ENCODE data around the gene CAV1.

Gene CAV1

DNA sequence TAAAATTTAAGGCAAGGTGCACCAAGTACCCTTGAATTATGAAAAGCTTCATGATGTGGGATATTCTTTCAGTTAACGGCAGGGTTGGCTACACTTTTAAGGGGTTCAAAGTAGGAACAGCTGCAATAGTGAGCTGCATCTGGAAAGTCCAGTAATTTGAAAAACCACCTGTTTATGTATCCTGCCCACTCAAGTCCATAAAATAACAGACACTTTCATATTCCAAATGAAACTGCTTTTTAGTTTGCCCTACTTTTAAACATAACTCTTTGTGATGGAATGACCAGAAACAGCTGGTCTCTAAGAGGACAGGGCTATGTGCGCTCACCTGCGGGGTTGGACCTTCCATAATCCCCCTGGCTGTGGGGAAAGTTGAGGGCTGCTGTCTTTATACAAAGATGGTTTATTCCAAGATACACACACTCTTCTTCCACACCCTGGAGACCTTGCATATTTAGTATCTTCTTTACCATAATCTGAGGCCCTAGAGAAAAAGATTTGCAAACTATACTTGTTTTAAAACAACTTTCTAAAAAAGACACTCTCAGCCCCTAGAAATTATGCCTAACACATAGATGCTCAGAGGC, 7.4 kb downstream of the CAV1 start:
- DNase-seq = no peak

DNA sequence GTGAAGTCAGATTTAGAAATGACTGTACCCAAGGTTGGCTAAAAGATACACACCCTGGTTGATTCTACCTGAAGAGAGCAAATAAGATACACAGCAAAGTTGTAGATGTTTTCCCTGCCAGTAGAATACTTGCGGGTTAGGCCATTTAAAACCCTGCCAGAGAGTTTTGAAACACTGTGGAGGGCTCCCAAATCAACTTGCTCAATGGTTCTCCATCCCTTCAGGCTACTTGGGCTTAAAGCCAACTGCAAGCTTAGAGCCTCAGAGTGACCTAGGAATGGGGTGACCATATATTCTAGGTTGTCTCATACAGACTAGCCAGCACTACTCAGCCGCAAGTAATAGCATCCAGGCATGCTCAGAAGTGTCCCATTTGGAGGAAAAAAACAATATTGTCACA, 10.0 kb downstream of the CAV1 start:
- no peak for DNase-seq

DNA sequence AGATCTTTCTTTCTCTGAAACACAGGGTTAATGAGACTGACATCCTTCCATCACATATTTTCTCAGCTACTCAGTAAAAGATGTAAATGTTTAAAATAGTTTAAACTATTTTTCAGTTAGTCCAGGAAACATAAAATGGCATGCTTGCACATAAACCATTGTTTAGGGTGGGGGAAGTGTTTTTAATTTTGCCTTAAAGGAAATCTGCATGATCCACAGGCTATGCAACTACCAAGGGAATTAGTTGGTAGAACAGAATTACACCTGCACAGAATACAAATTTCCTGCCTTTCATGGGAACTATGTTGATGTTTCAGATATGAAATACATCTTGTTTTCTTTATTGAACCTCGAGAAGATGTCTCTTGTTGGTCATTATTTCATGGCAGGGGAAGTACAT, 10.6 kb downstream of the CAV1 start:
- no peak for DNase-seq

DNA sequence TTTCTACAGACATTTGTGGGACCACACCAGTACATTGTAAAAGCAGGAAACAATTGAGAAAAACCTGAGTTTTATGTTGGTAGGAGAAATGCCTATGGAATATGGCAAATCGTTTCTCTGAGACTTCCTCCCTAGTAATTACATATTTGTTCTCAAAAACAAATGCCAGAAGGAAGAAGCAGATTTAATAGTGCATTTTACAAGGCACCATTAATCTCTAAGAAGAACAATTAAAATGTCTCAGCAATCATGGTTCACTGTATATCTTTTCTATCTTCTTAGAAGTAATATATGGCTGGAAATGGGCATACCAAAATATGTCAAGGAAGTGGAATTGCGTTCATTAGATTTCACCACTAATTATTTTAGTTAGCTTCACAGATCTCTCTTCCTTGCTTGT, 13.3 kb downstream of the CAV1 start:
- no peak for DNase-seq

DNA sequence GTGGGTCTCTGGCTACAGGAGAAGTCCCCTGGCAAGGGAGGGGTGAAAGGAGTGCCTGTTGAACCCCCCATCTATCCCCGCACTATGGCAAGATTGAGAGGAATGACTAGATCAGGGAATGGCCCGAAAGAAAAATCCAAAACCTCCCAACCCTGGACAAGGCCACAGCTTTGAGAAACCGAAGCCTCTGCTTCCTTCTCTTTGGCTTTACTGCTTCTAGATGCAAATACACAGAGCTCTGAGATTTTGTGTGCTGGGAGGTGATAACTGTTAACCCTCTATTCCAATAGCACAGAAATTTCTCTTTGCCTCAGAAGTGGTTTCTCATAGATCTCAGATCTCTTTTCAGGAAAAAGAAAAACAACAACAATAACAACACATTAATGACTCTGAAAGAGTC, 15.0 kb downstream of the CAV1 start:
- no peak for DNase-seq

DNA sequence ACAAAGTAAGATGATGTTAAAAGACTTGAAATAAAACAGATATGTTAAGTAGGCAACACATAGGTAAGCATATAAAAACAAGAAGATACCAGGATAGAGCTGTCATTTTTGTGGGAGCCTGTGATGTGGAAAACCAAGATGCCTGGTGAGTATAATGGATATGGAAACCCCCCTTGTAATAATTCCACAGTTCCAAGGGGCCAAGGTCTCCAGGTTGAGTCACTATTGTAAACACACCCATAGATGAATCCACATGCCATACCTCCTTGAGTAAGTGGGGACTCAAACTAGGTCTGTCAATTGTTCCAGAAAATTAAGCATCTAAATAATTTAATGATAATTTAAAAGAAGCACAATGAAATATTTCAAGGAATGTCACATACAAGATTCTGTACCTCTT, 15.9 kb downstream of the CAV1 start:
- no peak for DNase-seq

DNA sequence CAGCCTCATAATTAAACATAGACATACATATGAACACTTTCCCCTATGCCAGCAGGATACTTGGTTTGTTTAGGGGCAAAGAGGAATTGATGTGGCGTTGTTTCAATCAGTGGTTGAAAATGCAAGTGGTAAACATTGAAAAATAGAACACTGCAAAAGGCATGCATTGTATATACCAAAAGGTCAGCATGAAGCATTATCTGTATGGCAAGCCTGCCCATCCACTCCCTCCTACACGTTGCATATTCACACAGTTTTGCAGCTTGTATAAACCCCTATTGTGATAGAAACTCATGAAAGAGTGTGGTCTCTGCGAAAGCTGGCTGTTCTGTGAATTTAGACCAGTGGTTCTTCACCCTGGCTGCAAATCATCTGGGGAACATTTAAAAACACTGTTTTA, 17.1 kb downstream of the CAV1 start:
- no peak for DNase-seq

DNA sequence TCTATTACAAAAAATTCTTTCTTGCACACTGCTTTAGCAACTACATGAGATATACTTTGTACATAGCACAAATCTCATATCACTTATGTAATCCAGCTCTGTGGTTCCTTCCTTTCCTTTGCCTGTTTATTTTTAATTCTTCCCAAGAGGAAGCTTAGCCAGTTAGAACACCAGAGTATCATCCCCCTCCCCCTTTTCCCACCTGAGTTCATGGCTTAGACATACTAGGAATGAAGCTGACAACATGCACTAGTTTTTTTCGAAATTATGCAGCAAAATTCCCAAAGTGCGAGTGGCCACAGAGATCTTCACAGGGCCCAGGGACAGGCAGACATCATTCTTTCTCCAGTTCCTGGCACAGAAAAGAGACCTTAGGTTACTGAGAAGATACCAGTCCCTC, 17.8 kb downstream of the CAV1 start:
- no peak for DNase-seq

DNA sequence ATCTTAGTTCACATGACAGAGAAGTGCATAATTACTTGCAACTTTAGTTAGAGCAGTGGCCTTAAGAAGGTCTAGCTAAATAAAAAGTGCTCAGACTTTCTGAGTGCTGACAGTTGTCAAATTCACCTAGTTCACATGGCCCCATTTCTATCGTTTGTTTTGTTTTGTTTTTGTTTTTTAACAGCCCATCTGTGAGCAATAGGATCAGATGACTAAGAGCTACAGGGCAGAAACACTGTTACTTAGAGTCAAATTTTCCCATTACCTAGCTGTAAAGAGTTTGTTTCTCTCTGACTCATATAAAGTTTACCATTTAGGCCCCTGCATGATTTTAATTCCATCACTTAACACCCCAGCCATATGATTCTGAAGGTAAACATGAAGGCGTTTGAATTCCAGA, 18.8 kb downstream of the CAV1 start:
- DNase-seq = no peak

DNA sequence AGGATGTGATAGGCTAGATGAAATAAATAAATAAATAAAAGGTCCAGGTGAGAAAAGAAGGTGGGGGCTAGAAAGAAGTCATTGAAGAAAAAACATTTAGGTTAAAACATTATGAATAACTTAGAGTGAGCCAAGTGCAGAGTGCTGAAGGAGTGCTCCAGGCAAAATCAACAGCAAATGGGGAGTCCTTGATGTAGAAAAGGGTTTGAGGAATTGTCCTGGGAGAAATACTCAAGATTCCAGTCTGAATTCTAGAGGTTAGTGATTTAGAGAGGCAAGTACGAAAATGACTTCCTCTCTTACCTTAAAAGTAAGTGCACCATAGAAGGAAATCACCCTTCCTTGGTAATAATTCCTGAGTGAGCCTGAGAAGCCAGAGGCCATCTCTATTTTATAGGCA, 19.7 kb downstream of the CAV1 start:
- no peak for DNase-seq

DNA sequence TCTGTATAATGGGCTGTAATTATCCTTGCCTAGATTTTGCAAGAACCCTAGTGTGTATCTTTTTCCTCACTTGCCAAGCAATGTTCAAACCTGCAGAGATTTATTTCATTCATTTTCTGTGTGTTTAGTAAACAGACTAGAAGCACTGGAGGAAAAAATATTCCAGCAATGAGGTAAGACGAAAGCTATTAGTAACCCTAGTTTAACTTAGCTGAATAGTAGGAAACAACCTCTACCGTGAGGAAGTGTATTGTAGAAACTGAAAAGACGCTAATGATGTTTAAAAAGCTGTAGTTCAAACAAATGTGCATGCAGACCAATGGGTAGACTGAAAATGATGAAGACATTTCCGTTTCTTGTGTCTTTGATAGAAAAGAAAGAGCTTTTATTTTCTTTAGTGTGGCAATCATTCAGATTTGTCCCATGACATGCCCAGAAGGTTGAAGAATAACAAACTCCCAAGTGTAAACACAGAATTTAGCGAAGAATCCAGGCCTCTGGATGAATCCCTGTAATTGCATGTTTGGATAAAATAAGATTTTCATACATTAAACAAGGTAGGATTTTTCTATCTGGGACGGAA, 20.7 kb downstream of the CAV1 start:
- no peak for DNase-seq

DNA sequence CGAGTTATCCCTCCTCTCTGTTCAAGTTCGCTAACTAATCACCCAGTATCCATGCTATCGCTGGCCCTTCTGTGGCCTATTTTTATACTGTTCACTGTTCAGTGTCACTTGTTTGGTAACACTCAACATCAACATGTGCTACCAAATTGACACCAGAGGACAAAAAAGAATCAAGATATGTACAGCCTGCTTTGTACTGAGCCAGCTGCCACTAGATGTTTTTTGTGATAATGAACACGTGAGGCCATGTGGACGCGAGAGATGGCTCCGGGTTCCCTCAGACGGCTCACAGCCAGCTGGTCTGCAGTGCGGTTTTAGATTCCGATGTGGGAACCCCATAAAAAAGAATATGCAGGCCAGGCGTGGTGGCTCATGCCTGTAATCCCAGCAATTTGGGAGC, 21.2 kb downstream of the CAV1 start:
- DNase-seq = no peak

DNA sequence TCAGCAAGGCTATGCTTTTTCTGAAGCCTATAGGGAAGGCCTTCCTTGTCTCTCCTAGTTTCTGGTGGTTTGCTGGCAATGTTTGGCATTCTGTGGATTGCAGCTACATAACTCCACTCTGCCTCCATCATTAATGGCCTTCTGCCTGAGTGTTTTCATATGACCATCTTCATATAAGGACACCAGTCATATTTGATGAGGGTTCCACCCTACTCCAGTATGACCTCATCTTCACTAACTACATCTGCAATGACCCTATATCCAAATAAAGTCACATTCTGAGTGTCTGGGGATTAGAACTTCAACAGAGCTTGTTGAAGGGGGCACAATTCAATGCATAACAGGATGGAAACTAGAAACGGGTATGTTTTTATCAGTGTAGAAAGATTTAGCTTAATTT, 22.1 kb downstream of the CAV1 start:
- DNase-seq = no peak

DNA sequence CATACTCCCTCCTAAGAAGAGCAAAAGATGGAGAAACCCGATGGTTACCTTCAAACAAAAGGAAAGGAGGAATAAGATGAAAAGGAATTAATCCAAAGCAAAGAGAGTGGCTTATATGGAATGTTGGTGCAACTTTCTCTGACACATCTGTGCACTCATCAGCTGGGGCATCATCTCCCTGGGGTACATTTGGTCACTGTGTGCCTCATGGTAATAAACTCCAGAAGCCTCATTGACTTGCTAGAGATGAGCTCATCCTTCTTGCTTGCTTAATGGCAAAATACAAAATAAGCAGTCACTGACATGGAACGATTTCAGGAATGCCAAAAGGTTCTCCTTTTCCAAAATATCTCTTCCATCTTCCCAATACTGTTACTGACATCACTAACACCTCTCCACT, 22.5 kb downstream of the CAV1 start:
- no peak for DNase-seq

DNA sequence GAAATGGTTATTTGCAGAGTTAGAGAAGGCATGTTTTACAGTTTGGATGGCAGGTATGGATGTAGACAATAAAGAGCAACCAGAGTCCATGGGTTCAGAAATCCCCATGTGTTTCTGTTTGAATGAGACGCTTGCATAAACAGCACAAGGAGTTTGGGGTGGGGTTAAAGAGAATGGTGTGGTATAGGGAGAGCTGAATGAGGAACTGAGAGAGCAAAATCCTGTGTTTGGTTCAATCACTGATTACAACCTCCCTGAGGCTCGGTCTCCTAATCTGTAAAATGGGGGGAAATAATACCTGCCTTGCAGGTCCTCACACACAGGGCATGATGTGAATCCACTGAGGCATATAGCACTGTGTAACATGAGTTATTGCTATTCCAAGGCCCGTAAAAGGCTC, 23.7 kb downstream of the CAV1 start:
- no peak for DNase-seq

DNA sequence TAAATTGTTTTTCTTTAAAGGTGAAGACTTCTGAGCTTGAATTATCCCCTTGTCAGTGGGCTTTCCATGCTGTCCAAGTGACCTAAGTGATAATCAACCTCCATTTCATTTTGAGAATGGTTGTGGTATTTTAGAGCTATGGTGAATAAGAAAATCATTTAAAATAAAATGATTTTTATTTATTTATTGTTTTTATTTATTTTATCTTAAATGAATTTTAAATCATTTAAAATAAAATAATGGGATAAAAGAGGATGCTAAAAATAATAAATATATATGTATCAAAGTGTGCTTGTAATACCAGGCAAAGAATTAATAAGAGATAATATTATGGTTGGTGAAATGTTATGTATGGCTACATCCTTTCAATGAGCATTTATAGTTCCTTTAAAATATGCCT, 24.5 kb downstream of the CAV1 start:
- DNase-seq = no peak

DNA sequence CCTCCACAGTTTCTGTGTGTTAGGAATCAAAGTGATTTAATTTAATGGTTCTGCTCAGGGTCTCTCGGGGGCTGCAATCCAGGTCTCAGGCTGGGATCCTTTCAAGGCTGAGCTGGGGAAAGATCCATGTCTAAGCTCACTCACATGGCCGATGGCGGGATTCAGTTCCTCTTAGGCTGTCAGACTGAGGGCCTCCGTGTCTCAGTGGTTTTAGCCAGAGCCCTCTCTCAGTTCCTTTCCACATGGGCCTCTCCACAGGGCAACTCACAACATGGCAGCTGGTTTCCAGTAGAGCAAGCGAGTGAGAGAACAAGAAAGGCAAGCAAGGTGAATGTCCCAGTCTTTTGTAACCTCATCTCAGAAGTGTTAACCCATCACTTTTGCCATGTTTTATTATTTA, 26.9 kb downstream of the CAV1 start:
- DNase-seq = no peak

DNA sequence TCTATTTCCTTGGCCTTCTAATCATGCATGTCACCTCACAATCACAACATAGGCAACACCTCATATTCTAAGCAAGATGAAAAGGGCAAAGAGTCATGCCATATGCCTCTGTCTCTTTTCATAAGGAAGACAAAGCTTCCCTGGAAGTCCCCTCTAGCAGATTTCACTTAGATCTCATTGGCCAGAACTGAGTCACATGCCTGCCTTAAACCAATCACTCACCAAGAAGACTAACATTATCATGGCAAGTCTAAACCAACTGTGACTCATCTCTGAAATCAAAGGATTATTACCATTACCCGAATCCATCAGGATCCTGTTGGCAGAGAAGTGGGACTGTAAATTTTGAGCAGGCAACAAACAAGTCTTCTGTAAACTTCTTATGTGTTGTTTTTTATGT, 27.8 kb downstream of the CAV1 start:
- no peak for DNase-seq

DNA sequence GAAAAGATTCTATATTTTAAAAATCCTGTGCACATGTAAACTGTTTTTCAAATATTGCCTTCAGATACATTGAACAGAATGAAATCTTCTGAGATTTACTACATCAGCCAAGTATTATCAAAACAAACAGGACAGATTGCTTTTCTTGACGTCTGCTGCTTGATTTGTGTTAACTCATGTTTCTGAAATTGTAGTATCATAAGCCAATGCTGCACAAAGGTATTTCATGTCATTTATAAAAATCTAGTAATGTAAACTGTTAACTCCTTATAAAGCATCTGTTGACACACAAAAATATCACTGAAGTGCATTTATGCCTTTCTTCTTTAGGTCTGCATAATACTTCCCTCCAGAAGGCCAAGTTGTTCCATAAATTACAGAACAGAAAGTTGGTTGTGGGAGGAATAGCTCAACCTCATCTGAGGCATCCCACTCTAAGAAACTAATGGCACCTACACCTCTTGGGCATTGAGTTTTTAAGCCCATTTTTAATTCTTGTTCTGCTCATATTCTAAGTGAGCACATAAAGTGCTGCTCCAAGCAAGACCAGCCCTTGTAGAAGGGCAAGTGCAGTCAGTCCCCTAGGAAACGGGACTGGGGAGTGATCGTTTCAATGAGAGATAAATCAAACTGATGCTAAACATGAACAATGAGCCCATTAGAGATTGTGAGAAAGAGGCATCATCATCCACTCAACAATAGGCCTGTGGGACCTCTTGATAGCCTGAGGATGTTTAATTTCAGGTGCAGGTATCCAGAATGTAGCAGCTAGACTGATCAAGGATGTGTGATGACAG, 28.5 kb downstream of the CAV1 start:
- DNase-seq = no peak

DNA sequence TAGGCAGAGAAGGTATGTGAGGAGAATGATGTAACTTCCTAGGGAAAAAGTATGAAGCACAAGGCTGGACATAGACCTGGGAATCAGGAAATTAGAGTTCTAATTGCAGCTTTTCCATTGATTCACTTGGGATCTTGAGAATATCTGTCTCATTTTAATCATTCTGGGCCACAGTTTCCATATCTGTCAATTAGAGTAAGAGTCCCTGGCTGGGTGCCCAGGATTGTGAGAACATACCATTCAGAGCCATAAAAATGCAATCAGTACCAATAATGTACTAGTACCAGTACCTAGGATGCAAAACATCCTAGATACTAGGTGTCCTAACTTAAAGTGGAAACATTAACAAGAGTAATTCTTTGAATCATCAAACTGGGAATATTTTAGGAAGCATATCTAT, 29.6 kb downstream of the CAV1 start:
- DNase-seq = no peak

DNA sequence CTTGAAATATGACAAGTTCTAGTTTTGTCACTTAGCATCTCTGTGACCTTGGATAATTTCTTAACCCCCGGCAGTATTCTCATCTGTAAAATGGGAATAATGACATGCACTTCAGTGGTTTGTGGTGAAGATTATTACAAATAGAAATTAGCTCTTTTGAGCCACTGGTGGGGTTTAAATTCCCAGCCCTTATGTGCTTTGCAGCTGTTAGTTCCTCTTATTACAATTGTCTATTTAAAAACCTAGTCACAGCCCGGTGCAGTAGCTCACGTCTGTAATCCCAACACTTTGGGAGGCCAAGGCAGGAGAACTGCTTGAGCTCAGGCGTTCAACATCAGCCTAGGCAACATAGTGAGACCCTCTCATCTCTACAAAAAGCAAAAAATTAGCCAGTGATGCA, 30.1 kb downstream of the CAV1 start:
- DNase-seq = no peak

DNA sequence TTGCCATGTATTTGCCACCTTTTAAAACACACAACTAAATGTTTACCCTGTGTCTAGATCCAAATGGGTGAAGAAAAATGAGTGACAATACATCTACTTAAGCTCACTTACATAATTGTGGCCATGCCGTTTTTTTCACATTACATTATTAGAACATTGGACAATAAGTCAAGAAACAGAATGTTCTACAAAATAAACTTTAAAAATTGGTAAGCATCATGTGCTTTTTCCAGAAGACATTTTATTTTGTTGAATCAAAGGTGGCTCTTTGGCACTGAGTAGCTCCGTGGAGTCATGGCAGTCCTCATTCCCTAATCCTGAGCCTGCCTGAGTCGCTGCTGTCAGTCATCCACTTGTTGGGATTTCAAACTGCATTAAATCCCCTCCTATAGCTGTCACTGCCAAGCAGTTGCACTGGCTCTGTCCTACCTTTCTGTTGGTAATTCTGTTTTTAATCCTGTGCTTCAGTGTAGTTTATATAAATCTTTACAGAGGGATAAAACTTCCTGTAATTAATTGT, 32.3 kb downstream of the CAV1 start:
- DNase-seq = no peak

DNA sequence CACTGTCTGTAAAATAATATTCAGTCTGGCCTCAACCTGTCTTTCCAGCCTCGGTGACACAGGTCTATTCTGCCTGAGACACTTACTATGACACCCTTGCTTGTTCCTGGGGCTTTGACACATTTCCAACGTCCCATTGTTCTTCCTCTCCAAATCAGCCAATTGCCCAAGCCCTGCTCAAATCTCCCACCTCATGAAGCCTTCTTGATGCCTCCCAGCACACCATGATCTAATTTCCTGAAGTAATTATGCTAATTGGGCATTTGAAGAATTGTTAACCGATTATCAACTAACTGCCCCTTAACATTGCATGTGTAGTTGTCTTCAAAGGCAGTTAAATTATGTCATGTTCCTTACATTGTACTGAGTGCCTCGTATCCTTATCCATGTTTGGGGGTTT, 33.1 kb downstream of the CAV1 start:
- no peak for DNase-seq

Measured in activated CD4-positive, CD25-positive, alpha-beta regulatory T cell treated with anti-CD3 and anti-CD28 coated beads, Interleukin-2, amount 50 U/mL, for 72 hours (primary cell).